ENCODE results near the gene VKORC1. TPM values are rescaled to one million over a fixed set of nuclear protein-coding genes. Genes with fewer than 3 reads are reported as not detected.

The VKORC1 gene
- total and polyA plus RNA-seq, 10 donors: 23.5 to 74.2 (median 51.6) TPM

- DNase-seq: no peak
- Histone ChIP-seq H3K36me3 (peaks cover 0 to 44% (median 37%) of the 10 kb centered on the region in 6 donors), H3K4me1 (peaks cover 18 to 76% (median 42%) of the 10 kb centered on the region in 6 donors), H3K4me3 (peak overlapping the region in 1 of 8 donors; percentile 22), H3K9me3 (no peaks in the 10 kb centered on the region), H3K27ac (peak overlapping the region in 7 of 8 donors; percentile 47 to 99 (median 76)), H3K27me3 (replicated peaks in 1 of 7) (no peaks in the 10 kb centered on the region)
- WGBS, 5 donors: 39 to 65% (median 54%) methylated on average over 5 of the region's 5 CpGs
- TF ChIP-seq POLR2A (IDR thresholded peaks at IDR 0.05) (no peak), POLR2AphosphoS5 (IDR thresholded peaks at IDR 0.05) (peak in 2 of 3 donors; percentile 32 to 41)
- intact Hi-C loops (cut with DNase I; ENCODE audit: low total_unique reads): no loop called here
These were observed 18.8 kb upstream of the VKORC1 start for GRCh38 chr16:31113121-31114120.

GRCh38 chr16:31112711-31113110 lies 18.1 kb upstream of the VKORC1 start:
- no peak for DNase-seq
- H3K27ac ChIP-seq: peak overlapping the region in 7 of 8 donors; percentile 47 to 99 (median 76)
- H3K27me3 ChIP-seq (replicated peaks in 1 of 7): no peaks in the 10 kb centered on the region
- intact Hi-C loops (cut with DNase I; ENCODE audit: low total_unique reads): no loop called here
- peak overlapping the region in 1 of 8 donors; percentile 22 for H3K4me3 ChIP-seq
- 65 to 86% (median 73%) methylated on average over 2 of the region's 2 CpGs for WGBS, 5 donors
- peaks cover 0 to 44% (median 37%) of the 10 kb centered on the region in 6 donors for H3K36me3 ChIP-seq
- peaks cover 13 to 77% (median 42%) of the 10 kb centered on the region in 6 donors for H3K4me1 ChIP-seq
- TF ChIP-seq POLR2A (IDR thresholded peaks at IDR 0.05) (no peak), POLR2AphosphoS5 (IDR thresholded peaks at IDR 0.05) (no peak)
- H3K9me3 ChIP-seq: no peaks in the 10 kb centered on the region

GRCh38 chr16:31111881-31112466 lies 17.4 kb upstream of the VKORC1 start:
- H3K27ac ChIP-seq: peak overlapping the region in 5 of 8 donors; percentile 47 to 99 (median 79)
- WGBS, 5 donors: 82 to 98% (median 95%) methylated on average over 9 to 23 of the region's 23 CpGs
- H3K4me1 ChIP-seq: peaks cover 12 to 81% (median 47%) of the 10 kb centered on the region in 6 donors
- no peaks in the 10 kb centered on the region for H3K9me3 ChIP-seq
- no peak for DNase-seq
- no peak overlapping the region for H3K4me3 ChIP-seq
- peaks cover 0 to 44% (median 37%) of the 10 kb centered on the region in 6 donors for H3K36me3 ChIP-seq
- peak in 1 of 3 donors; percentile 53 for TF ChIP-seq POLR2AphosphoS5 (IDR thresholded peaks at IDR 0.05)
- TF ChIP-seq POLR2A (IDR thresholded peaks at IDR 0.05): no peak
- no peaks in the 10 kb centered on the region for H3K27me3 ChIP-seq (replicated peaks in 1 of 7)
- intact Hi-C loops (cut with DNase I; ENCODE audit: low total_unique reads): no loop called here

- peaks cover 11 to 77% (median 47%) of the 10 kb centered on the region in 6 donors for H3K4me1 ChIP-seq
- no peaks in the 10 kb centered on the region for H3K27me3 ChIP-seq (replicated peaks in 1 of 7)
- TF ChIP-seq POLR2AphosphoS5 (IDR thresholded peaks at IDR 0.05): no peak
- TF ChIP-seq CTCF (IDR thresholded peaks at IDR 0.05 in 8 of 11, conservative IDR thresholded peaks at IDR 0.05 in 3 of 11): no peak
- no peak for TF ChIP-seq POLR2A (IDR thresholded peaks at IDR 0.05)
- peaks cover 0 to 44% (median 37%) of the 10 kb centered on the region in 6 donors for H3K36me3 ChIP-seq
- intact Hi-C loops (cut with DNase I; ENCODE audit: low total_unique reads): no loop called here
- no peak for DNase-seq
- peak overlapping the region in 2 of 8 donors; percentile 95 to 96 for H3K27ac ChIP-seq
- no peak overlapping the region for H3K4me3 ChIP-seq
- H3K9me3 ChIP-seq: no peaks in the 10 kb centered on the region
- WGBS, 5 donors: 85 to 93% (median 90%) methylated on average over 21 to 26 of the region's 26 CpGs
These were observed 15.8 kb upstream of the VKORC1 start for GRCh38 chr16:31110106-31111034.

- TF ChIP-seq CTCF (IDR thresholded peaks at IDR 0.05 in 8 of 11, conservative IDR thresholded peaks at IDR 0.05 in 3 of 11) (no peak), POLR2AphosphoS5 (IDR thresholded peaks at IDR 0.05) (no peak), POLR2A (IDR thresholded peaks at IDR 0.05) (no peak)
- 91 to 95% (median 94%) methylated on average over 10 to 12 of the region's 12 CpGs for WGBS, 5 donors
- Histone ChIP-seq H3K4me3 (peak overlapping the region in 3 of 8 donors; percentile 82 to 97 (median 88)), H3K27me3 (replicated peaks in 1 of 7) (no peaks in the 10 kb centered on the region), H3K9me3 (no peaks in the 10 kb centered on the region), H3K27ac (peak overlapping the region in 3 of 8 donors; percentile 87 to 96 (median 95)), H3K36me3 (peaks cover 0 to 44% (median 37%) of the 10 kb centered on the region in 6 donors), H3K4me1 (peaks cover 11 to 72% (median 48%) of the 10 kb centered on the region in 6 donors)
- intact Hi-C loops (cut with DNase I; ENCODE audit: low total_unique reads): no loop called here
- no peak for DNase-seq
These were observed 15.0 kb upstream of the VKORC1 start for GRCh38 chr16:31109622-31110021.
